Nephron (organoid): ENCODE measurements around the gene SLC39A9.
A peak's percentile ranks its signal among the peaks of the same experiment; 100 is the strongest.

Source experiments
- H3K27ac Mint-ChIP-seq, 3 experiments: 2 replicates each; pipeline ENCODE4 v1.8.0; 2020; ENCODE audit warnings: mixed read lengths in 3 of 3, mild to moderate bottlenecking in 2 of 3, moderate library complexity in 1 of 3
- H3K27me3 Mint-ChIP-seq: 2 replicates; pipeline ENCODE4 v1.8.0; 2021; ENCODE audit warnings: low read depth, mild to moderate bottlenecking, moderate library complexity, mixed read lengths
- H3K36me3 Mint-ChIP-seq: 2 replicates; pipeline ENCODE4 v1.8.0; 2020; ENCODE audit warnings: low read depth, mixed read lengths
- H3K4me1 Mint-ChIP-seq: 2 replicates; pipeline ENCODE4 v1.8.0; 2020; ENCODE audit warnings: mixed read lengths
- H3K4me3 Mint-ChIP-seq, 3 experiments: 2 replicates each; pipeline ENCODE4 v1.8.0; 2020; ENCODE audit warnings: mild to moderate bottlenecking in 3 of 3, mixed read lengths in 3 of 3, moderate library complexity in 2 of 3
- H3K9me3 Mint-ChIP-seq: 2 replicates; pipeline ENCODE4 v1.8.0; 2020; ENCODE audit warnings: mixed read lengths
- TF ChIP-seq, protein P1 (sequence below), 3 experiments: fragments of 200-600 bp; sonication (generic); IDR thresholded peaks; one replicate each; pipeline ENCODE4 v1.5.0; 2021; ENCODE audit warnings: antibody characterized with exemption in 3 of 3; ENCODE audit not compliant: unreplicated experiment in 3 of 3

The SLC39A9 gene

GRCh38 chr14:69441948-69442347, 43.5 kb downstream of the SLC39A9 start:
- TF ChIP-seq, protein P1, sequence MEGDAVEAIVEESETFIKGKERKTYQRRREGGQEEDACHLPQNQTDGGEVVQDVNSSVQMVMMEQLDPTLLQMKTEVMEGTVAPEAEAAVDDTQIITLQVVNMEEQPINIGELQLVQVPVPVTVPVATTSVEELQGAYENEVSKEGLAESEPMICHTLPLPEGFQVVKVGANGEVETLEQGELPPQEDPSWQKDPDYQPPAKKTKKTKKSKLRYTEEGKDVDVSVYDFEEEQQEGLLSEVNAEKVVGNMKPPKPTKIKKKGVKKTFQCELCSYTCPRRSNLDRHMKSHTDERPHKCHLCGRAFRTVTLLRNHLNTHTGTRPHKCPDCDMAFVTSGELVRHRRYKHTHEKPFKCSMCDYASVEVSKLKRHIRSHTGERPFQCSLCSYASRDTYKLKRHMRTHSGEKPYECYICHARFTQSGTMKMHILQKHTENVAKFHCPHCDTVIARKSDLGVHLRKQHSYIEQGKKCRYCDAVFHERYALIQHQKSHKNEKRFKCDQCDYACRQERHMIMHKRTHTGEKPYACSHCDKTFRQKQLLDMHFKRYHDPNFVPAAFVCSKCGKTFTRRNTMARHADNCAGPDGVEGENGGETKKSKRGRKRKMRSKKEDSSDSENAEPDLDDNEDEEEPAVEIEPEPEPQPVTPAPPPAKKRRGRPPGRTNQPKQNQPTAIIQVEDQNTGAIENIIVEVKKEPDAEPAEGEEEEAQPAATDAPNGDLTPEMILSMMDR (IDR thresholded peaks at IDR 0.05; ENCODE audit: unreplicated experiment in 3 of 3) = no peak
- H3K27ac Mint-ChIP-seq = peak overlapping the region; percentile 43 to 77 (median 67)
- no peak overlapping the region for H3K4me3 Mint-ChIP-seq
- peaks cover 51% of the 10 kb centered on the region for H3K36me3 Mint-ChIP-seq
- no peaks in the 10 kb centered on the region for H3K27me3 Mint-ChIP-seq
- peaks cover 3% of the 10 kb centered on the region for H3K4me1 Mint-ChIP-seq
- peaks cover 2% of the 10 kb centered on the region for H3K9me3 Mint-ChIP-seq

- Mint-ChIP-seq H3K4me1 (peaks cover 3% of the 10 kb centered on the region), H3K27me3 (no peaks in the 10 kb centered on the region), H3K4me3 (no peak overlapping the region), H3K27ac (no peak overlapping the region), H3K36me3 (peaks cover 57% of the 10 kb centered on the region), H3K9me3 (peaks cover 4% of the 10 kb centered on the region)
- TF ChIP-seq, protein P1 (IDR thresholded peaks at IDR 0.05; ENCODE audit: unreplicated experiment in 3 of 3) = no peak
Measured at GRCh38 chr14:69443296-69443805, 44.9 kb downstream of the SLC39A9 start.

DNA sequence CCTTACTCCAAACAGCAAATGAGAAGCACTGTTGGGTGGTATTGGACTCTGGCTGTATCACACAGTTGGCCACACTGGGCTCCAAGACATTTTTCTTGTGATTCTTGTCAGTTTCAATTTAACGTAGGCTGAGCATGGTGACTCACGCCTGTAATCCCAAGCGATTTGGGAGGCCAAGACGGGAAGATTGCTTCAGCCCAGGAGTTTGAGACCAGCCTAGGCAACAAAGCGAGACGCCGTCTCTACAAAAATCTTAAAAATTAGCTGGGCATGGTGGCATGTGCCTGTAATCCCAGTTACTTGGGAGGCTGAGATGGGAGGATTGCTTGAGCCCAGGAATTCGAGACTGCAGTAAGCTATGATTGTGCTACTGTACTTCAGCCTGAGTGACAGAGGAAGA, 50.7 kb downstream of the SLC39A9 start:
- Mint-ChIP-seq H3K27ac (no peak overlapping the region), H3K4me1 (no peaks in the 10 kb centered on the region), H3K27me3 (no peaks in the 10 kb centered on the region), H3K4me3 (no peak overlapping the region), H3K9me3 (peaks cover 4% of the 10 kb centered on the region), H3K36me3 (peaks cover 34% of the 10 kb centered on the region)
- TF ChIP-seq, protein P1 (IDR thresholded peaks at IDR 0.05; ENCODE audit: unreplicated experiment in 3 of 3) = no peak

- no peak overlapping the region for H3K27ac Mint-ChIP-seq
- peaks cover 2% of the 10 kb centered on the region for H3K9me3 Mint-ChIP-seq
- TF ChIP-seq, protein P1 (IDR thresholded peaks at IDR 0.05; ENCODE audit: unreplicated experiment in 3 of 3) = no peak
- no peaks in the 10 kb centered on the region for H3K27me3 Mint-ChIP-seq
- H3K36me3 Mint-ChIP-seq = peaks cover 31% of the 10 kb centered on the region
- no peaks in the 10 kb centered on the region for H3K4me1 Mint-ChIP-seq
- H3K4me3 Mint-ChIP-seq = no peak overlapping the region
Measured at GRCh38 chr14:69451941-69452340, 53.4 kb downstream of the SLC39A9 start.

- Mint-ChIP-seq H3K27me3 (no peaks in the 10 kb centered on the region), H3K4me3 (no peak overlapping the region)
Measured at GRCh38 chr14:69458350-69458749, 59.9 kb downstream of the SLC39A9 start.

GRCh38 chr14:69459122-69459521, 60.6 kb downstream of the SLC39A9 start:
- H3K27ac Mint-ChIP-seq = no peak overlapping the region

More at GRCh38 chr14:69458350-69458749, 59.9 kb downstream of the SLC39A9 start:
- no peaks in the 10 kb centered on the region for H3K9me3 Mint-ChIP-seq
- TF ChIP-seq, protein P1 (IDR thresholded peaks at IDR 0.05; ENCODE audit: unreplicated experiment in 3 of 3) = no peak
- no peak overlapping the region for H3K27ac Mint-ChIP-seq
- H3K4me1 Mint-ChIP-seq = no peaks in the 10 kb centered on the region
- peaks cover 42% of the 10 kb centered on the region for H3K36me3 Mint-ChIP-seq

More at GRCh38 chr14:69459122-69459521, 60.6 kb downstream of the SLC39A9 start:
- no peak overlapping the region for H3K4me3 Mint-ChIP-seq
- TF ChIP-seq, protein P1 (IDR thresholded peaks at IDR 0.05; ENCODE audit: unreplicated experiment in 3 of 3) = no peak
- no peaks in the 10 kb centered on the region for H3K4me1 Mint-ChIP-seq
- H3K36me3 Mint-ChIP-seq = peaks cover 42% of the 10 kb centered on the region
- no peaks in the 10 kb centered on the region for H3K27me3 Mint-ChIP-seq
- no peaks in the 10 kb centered on the region for H3K9me3 Mint-ChIP-seq
